ENCODE data around the gene POC1B.

The POC1B gene

DNA sequence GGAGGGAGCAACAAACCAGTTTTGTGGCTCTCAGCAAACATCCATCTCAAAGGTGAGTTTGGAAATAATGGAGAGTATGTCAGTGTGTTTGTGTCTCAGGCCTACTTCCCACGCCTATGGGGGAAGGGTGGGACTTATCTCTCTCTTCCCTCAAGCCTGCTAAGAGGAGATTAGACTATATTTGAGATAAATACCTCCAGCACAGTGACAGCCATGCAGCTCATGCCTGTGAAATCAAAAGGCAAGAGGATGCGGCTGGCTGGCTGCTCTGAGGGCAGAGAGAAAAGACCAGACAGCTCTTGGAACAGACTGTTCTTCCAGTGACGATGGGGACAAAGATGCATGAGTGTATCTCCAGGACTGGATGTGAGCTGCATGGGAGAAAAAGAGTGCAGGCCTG, 14.7 kb upstream of the POC1B start:
- DNase-seq (ENCODE audit: low spot score), result no peak
- in situ Hi-C loops (cut with MboI; ENCODE audit: low pct_unique_long_range_greater_than_20kb, low sequenced_read_pairs, unreplicated experiment), result loop anchor here (25.0 kb wide), 2 partner anchors 722 to 1397 kb away; no protein-coding TSS in a partner anchor
- TF ChIP-seq, protein P1, sequence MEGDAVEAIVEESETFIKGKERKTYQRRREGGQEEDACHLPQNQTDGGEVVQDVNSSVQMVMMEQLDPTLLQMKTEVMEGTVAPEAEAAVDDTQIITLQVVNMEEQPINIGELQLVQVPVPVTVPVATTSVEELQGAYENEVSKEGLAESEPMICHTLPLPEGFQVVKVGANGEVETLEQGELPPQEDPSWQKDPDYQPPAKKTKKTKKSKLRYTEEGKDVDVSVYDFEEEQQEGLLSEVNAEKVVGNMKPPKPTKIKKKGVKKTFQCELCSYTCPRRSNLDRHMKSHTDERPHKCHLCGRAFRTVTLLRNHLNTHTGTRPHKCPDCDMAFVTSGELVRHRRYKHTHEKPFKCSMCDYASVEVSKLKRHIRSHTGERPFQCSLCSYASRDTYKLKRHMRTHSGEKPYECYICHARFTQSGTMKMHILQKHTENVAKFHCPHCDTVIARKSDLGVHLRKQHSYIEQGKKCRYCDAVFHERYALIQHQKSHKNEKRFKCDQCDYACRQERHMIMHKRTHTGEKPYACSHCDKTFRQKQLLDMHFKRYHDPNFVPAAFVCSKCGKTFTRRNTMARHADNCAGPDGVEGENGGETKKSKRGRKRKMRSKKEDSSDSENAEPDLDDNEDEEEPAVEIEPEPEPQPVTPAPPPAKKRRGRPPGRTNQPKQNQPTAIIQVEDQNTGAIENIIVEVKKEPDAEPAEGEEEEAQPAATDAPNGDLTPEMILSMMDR (IDR thresholded peaks at IDR 0.05; ENCODE audit: extremely low read depth, insufficient read depth, missing control alignments), result no peak

DNA sequence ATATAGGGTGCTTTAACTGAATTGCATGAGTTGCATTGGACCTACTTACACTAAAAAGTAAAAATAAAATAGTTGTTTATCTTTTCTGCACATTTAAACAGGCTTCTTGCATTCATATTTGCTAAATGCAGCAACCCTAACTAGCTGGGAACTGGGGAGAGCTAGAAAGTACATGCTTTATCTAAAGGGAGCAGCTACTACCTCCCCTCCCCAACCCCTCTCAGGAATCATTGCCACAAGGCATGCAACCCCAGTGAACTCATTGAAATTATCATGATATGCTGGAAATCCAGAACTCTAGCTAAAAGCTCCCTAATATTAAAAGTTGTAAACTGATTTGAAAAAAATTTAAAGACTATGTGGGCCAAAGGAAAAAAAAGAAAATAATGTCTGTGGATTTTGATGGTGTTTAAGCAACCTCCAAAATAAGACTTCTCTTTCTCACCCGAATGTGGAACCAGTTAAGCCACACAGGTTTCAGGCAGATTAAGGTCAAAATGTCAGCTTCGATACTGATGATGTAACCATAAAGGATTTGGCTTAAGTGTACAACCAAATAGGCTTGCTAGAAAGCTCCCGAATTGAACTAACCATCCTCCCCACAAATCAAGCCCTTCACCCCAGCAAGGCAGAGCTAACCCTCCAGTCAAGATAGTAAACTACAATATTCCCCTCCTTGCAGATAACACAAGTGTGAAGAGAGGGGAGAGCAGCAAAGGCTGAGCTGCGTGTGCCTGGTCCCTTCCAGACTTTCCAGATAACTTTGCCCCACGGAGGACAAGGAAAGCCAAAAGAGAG, 13.8 kb upstream of the POC1B start:
- TF ChIP-seq, protein P1 (IDR thresholded peaks at IDR 0.05; ENCODE audit: extremely low read depth, insufficient read depth, missing control alignments), result no peak
- DNase-seq (ENCODE audit: low spot score), result no peak
- in situ Hi-C loops (cut with MboI; ENCODE audit: low pct_unique_long_range_greater_than_20kb, low sequenced_read_pairs, unreplicated experiment), result loop anchor here (25.0 kb wide), 2 partner anchors 723 to 1398 kb away; no protein-coding TSS in a partner anchor

DNA sequence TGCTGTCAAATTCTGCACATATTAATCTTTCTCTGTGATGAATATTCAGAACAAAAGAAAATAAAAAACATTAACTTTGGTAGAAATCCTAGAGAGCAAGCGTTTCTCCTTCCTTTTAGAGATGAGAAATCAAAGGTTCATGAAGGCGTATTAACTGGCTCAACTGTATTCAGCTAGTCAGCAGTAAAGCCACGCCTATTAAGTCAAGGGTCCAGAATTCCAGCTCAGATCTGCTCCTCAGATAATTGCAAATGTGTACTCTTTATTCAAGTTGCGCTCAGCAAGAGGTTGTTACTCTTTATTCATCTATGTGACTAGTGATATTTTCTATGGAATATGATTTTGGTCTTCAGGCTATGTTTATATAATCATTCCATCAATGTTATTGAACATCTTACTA, 13.1 kb upstream of the POC1B start:
- in situ Hi-C loops (cut with MboI; ENCODE audit: low pct_unique_long_range_greater_than_20kb, low sequenced_read_pairs, unreplicated experiment), result loop anchor here (25.0 kb wide), 2 partner anchors 723 to 1398 kb away; no protein-coding TSS in a partner anchor

DNA sequence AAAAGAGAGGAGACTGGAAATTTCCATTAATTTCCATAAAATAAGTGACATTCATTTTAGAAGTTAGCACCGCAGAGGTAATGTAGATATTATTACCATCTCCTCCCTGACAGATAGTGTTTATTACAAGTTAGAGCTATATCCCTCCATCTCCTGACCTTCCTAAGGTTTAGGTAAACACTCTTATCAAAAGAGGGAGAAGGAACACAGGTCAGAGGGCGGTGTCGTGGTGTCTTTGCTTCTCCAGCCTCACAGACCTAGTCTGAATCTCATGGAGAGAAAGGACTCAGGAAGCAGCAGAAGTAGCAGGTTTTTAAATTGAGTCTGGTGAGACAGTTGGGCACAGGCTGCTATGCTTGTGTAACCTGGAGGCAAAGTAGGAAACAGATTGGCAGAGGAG, 11.5 kb upstream of the POC1B start:
- in situ Hi-C loops (cut with MboI; ENCODE audit: low pct_unique_long_range_greater_than_20kb, low sequenced_read_pairs, unreplicated experiment), result loop anchor here (25.0 kb wide), 2 partner anchors 725 to 1400 kb away; no protein-coding TSS in a partner anchor
- no peak for DNase-seq (ENCODE audit: low spot score)
- TF ChIP-seq, protein P1 (IDR thresholded peaks at IDR 0.05; ENCODE audit: extremely low read depth, insufficient read depth, missing control alignments), result no peak

More for the DNA sequence above, 13.1 kb upstream of the POC1B start:
- no peak for DNase-seq (ENCODE audit: low spot score)
- TF ChIP-seq, protein P1 (IDR thresholded peaks at IDR 0.05; ENCODE audit: extremely low read depth, insufficient read depth, missing control alignments), result no peak

DNA sequence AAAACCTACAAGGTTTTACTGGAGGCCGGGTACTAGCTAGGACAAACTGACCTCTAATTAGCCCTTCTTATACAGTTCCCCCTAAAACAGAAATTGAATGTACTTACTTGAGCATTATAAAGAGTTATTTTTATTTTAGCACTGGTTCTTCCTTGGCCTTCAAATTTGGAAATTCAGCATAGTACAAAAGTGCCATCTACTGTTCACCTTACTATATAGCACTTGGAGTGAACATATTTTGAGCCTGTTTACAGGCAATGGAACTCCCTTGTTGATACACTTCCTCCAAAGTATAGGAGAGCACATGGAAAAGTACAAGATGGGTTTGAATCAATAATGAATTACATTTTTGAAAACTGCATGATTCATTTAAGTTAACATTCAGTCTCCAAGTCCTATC, 3.9 kb upstream of the POC1B start:
- DNase-seq (ENCODE audit: low spot score), result peak; percentile 62
- TF ChIP-seq, protein P1 (IDR thresholded peaks at IDR 0.05; ENCODE audit: extremely low read depth, insufficient read depth, missing control alignments), result peak; percentile 68
- in situ Hi-C loops (cut with MboI; ENCODE audit: low pct_unique_long_range_greater_than_20kb, low sequenced_read_pairs, unreplicated experiment), result loop anchor here (10.0 to 25.0 kb wide), 4 partner anchors 55 to 1408 kb away; no protein-coding TSS in a partner anchor

DNA sequence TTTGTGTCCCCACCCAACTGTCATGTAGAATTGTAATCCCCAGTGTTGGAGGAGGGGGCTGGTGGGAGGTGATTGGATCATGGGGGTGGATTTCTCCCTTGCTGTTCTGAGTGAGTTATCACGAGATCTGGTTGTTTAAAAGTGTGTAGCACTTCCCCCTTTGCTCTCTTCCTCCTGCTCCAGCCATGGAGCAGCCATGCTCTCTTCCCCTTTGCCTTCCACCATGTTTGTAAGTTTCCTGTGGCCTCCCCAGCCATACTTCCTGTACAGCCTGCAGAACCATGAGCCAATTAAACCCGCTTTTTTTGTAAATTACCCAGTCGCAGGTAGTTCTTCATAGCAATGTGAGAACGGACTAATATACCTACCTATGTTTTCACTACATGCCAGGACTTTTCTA, 2.6 kb upstream of the POC1B start:
- TF ChIP-seq, protein P1 (IDR thresholded peaks at IDR 0.05; ENCODE audit: extremely low read depth, insufficient read depth, missing control alignments), result no peak
- in situ Hi-C loops (cut with MboI; ENCODE audit: low pct_unique_long_range_greater_than_20kb, low sequenced_read_pairs, unreplicated experiment), result loop anchor here (10.0 to 25.0 kb wide), 4 partner anchors 54 to 1409 kb away; no protein-coding TSS in a partner anchor
- no peak for DNase-seq (ENCODE audit: low spot score)

All from GM13977 (cell line).